ENCODE measurements around the gene RNF167. TPM values are rescaled to one million over a fixed set of nuclear protein-coding genes. Genes with fewer than 3 reads are reported as not detected.

RNF167 gene
- total and polyA plus RNA-seq, 2 of the 8 experiments (the other 6 are each of a cell fraction or from before 2014, with no cell fraction given), result 140 to 281 TPM

DNA sequence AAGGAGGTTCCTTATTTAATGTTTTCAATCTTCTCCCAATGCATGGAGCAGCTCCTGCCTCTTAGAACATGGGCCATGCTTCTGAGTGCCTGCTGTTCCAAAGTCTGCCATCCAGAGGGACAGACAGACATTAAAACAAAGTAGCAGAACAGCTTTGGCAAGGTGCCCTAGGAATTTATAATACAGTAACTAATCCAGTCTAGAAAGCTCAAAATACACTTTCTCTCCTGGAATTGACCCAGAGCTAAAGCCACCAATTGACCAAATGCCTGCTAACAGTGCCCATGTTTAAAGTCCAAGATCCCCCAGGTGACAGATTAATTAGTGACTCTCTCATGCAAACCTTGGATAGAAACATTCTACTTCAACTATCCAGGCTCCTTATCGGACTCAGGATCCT is 26.1 kb upstream of the RNF167 start:
- Histone ChIP-seq H2AFZ (ENCODE audit: low read length) (no peak overlapping the region), H3K4me3 (ENCODE audit: extremely low read depth in 1 of 4, insufficient read depth in 2 of 4, low read depth in 3 of 4, low read length in 4 of 4) (no peak overlapping the region), H3K79me2 (ENCODE audit: control insufficient read depth in 1 of 2, insufficient read depth in 2 of 2, low read length in 2 of 2) (no peaks in the 10 kb centered on the region), H3K79me1 (ENCODE audit: low read depth, low read length) (no peaks in the 10 kb centered on the region), H3K23me2 (ENCODE audit: low read depth, low read length) (no peaks in the 10 kb centered on the region), H2BK20ac (ENCODE audit: low read length) (no peak overlapping the region), H3K18ac (ENCODE audit: extremely low read depth, low read length) (no peak overlapping the region), H3K56ac (replicated peaks; ENCODE audit: insufficient read length, low read depth, low read length) (no peak overlapping the region), H3K4ac (replicated peaks; ENCODE audit: insufficient read length, low read depth, low read length) (no peak overlapping the region), H2BK15ac (ENCODE audit: low read length) (no peak overlapping the region), H2AK5ac (ENCODE audit: low read depth, low read length) (no peak overlapping the region), H2BK12ac (ENCODE audit: low read depth, low read length) (no peak overlapping the region), H4K8ac (ENCODE audit: extremely low read depth, insufficient read depth, low read length) (no peak overlapping the region), H3K27ac (ENCODE audit: low read depth, low read length) (no peak overlapping the region), H4K20me1 (replicated peaks in 1 of 2; ENCODE audit: control insufficient read depth in 1 of 2, insufficient read depth in 2 of 2, low read length in 2 of 2) (no peaks in the 10 kb centered on the region), H3K9ac (replicated peaks in 1 of 4; ENCODE audit: extremely low read depth in 1 of 4, low read depth in 3 of 4, low read length in 3 of 4) (no peak overlapping the region), H3K4me1 (replicated peaks in 1 of 4; ENCODE audit: control insufficient read depth in 3 of 4, insufficient read depth in 4 of 4, low read length in 3 of 4) (peaks cover 0 to under 1% (median 0%) of the 10 kb centered on the region in 4 experiments; a peak in 3 of 7 replicates), H3K23ac (ENCODE audit: insufficient read length) (no peak overlapping the region), H3K36me3 (ENCODE audit: control insufficient read depth in 2 of 4, insufficient read depth in 4 of 4, low read length in 3 of 4) (no peaks in the 10 kb centered on the region), H3K14ac (ENCODE audit: insufficient read length) (no peak overlapping the region), H2BK5ac (ENCODE audit: low read depth, low read length) (no peak overlapping the region), H3K4me2 (ENCODE audit: insufficient read depth in 1 of 2, low read depth in 2 of 2, low read length in 2 of 2) (no peak overlapping the region), H3K9me3 (ENCODE audit: insufficient read depth in 2 of 2, low read depth in 1 of 2, low read length in 1 of 2) (no peaks in the 10 kb centered on the region), H4K91ac (replicated peaks; ENCODE audit: insufficient read length, low read length) (no peak overlapping the region), H2BK120ac (replicated peaks; ENCODE audit: low read depth, low read length) (no peak overlapping the region), H4K5ac (ENCODE audit: insufficient read length, low read depth, low read length) (no peak overlapping the region), H3K27me3 (replicated peaks in 1 of 4; ENCODE audit: control insufficient read depth in 3 of 4, extremely low read depth in 1 of 4, insufficient read depth in 3 of 4, low read length in 3 of 4) (no peaks in the 10 kb centered on the region)
- WGBS, 2 experiments (ENCODE audit: extremely low coverage in 1 of 2, insufficient coverage in 1 of 2, insufficient read length in 1 of 2, insufficient replicate concordance in 2 of 2, low coverage in 1 of 2, low lambda C conversion rate in 2 of 2, missing lambda C conversion rate in 1 of 2), result 88% methylated on average over 1 of the region's 1 CpG; no CpG with 5 or more reads in 1 of the 2 experiments
- POLR2A ChIA-PET (ENCODE audit: partially characterized antibody), result interaction anchor here (1.0 to 5.1 kb wide), 4 partner anchors 9 to 26 kb away, joined by 3 to 55 read pairs (median 10); partner anchors contain the start of genes RNF167 and SLC25A11
- DNase-seq (ENCODE audit: low read depth in 1 of 2, low spot score in 2 of 2), result no peak
- no peak for FAIRE-seq
- CTCF ChIA-PET (ENCODE audit: partially characterized antibody), result interaction anchor here (2.2 kb wide), 1 partner anchor 10 kb away, joined by 6 read pairs; no protein-coding TSS in a partner anchor
